AG08395 (cell line): ENCODE data around the gene ANXA11.
"Not testable (repeated sequence)": the region's sequence is repeated elsewhere in the genome, so short reads cannot be mapped to it uniquely, and the experiment has no call there.

Source experiments
- DNase-seq: peaks from one replicate; pipeline ENCODE4 v3.0.0; 2012; ENCODE audit warnings: mixed read lengths, low spot score

The ANXA11 gene

GRCh38 chr10:80144696-80145131 lies 60.6 kb downstream of the ANXA11 start:
- no peak for DNase-seq

- DNase-seq = no peak
These were observed 61.2 kb downstream of the ANXA11 start for GRCh38 chr10:80144067-80144695.

- no peak for DNase-seq
These were observed 63.5 kb downstream of the ANXA11 start for GRCh38 chr10:80141696-80142460.

GRCh38 chr10:80140251-80140650 lies 65.1 kb downstream of the ANXA11 start:
- no peak for DNase-seq

- DNase-seq = no peak
These were observed 66.1 kb downstream of the ANXA11 start for GRCh38 chr10:80139265-80139664.

- DNase-seq = no peak
These were observed 67.4 kb downstream of the ANXA11 start for GRCh38 chr10:80137920-80138319.

GRCh38 chr10:80137031-80137862 lies 68.1 kb downstream of the ANXA11 start:
- DNase-seq = peak; percentile 56

GRCh38 chr10:80136134-80136571 lies 69.2 kb downstream of the ANXA11 start:
- peak; percentile 80 for DNase-seq

GRCh38 chr10:80133687-80134086 lies 71.7 kb downstream of the ANXA11 start:
- not testable (repeated sequence) for DNase-seq

- peak; percentile 48 for DNase-seq
These were observed 72.1 kb downstream of the ANXA11 start for GRCh38 chr10:80133206-80133605.

GRCh38 chr10:80132299-80133139 lies 72.8 kb downstream of the ANXA11 start, which contains the start of gene PLAC9:
Gene PLAC9, plus strand, starts transcription at chr10:80132730. Its CDS starts 33 bp downstream, at chr10:80132763.
- DNase-seq = peak; percentile 59

GRCh38 chr10:80131499-80131901 lies 73.8 kb downstream of the ANXA11 start:
- DNase-seq = no peak

- no peak for DNase-seq
These were observed 78.5 kb downstream of the ANXA11 start for GRCh38 chr10:80126876-80127275.

GRCh38 chr10:80122746-80123145 lies 82.6 kb downstream of the ANXA11 start:
- DNase-seq = no peak

- DNase-seq = no peak
These were observed 83.1 kb downstream of the ANXA11 start for GRCh38 chr10:80122110-80122710.

GRCh38 chr10:80118669-80119068 lies 86.7 kb downstream of the ANXA11 start:
- DNase-seq = no peak

GRCh38 chr10:80110986-80111385 lies 94.4 kb downstream of the ANXA11 start:
- DNase-seq = no peak

GRCh38 chr10:80108576-80109239 lies 96.6 kb downstream of the ANXA11 start:
- DNase-seq = no peak

- DNase-seq = peak; percentile 87
These were observed 101.0 kb downstream of the ANXA11 start for GRCh38 chr10:80104066-80104926.
